K562 (cell line): ENCODE results near the gene IL20. TPM values are rescaled to one million over a fixed set of nuclear protein-coding genes. Genes with fewer than 3 reads are reported as not detected.

Source experiments
- ATF4 ChIP-seq: fragments of 450-650 bp; formaldehyde crosslinking; IDR thresholded peaks from 2 replicates; pipeline ENCODE4 v1.4.0; 2022; ENCODE audit warnings: mild to moderate bottlenecking, moderate library complexity
- CUX1 ChIP-seq: fragments of 200-800 bp; sonication (Bioruptor generic); IDR thresholded peaks from 2 replicates; pipeline ENCODE4 v1.6.1; 2016; ENCODE audit warnings: missing genetic modification characterization, missing compliant biosample characterization
- EP400 ChIP-seq: fragments of 450-650 bp; IDR thresholded peaks from 2 replicates; pipeline ENCODE4 v1.6.1; 2017; ENCODE audit warnings: antibody characterized with exemption, mild to moderate bottlenecking, moderate library complexity
- MCM2 ChIP-seq: fragments of 450-650 bp; IDR thresholded peaks from 2 replicates; pipeline ENCODE4 v1.6.1; 2017; ENCODE audit warnings: low read depth, mild to moderate bottlenecking
- MCM3 ChIP-seq: fragments of 450-650 bp; IDR thresholded peaks from 2 replicates; pipeline ENCODE4 v1.6.1; 2016
- RERE ChIP-seq: sonication (generic); formaldehyde crosslinking; IDR thresholded peaks from 2 replicates; pipeline ENCODE4 v1.8.0; 2023; ENCODE audit warnings: missing genetic modification reagents, mild to moderate bottlenecking, borderline replicate concordance
- SAFB ChIP-seq: fragments of 200-400 bp; formaldehyde crosslinking; IDR thresholded peaks from 2 replicates; pipeline ENCODE4 v1.6.1; 2017; ENCODE audit warnings: low read depth, low read length, borderline replicate concordance
- polyA plus RNA-seq, 8 experiments: library from polyadenylated mRNA; depleted of rRNA in 4 of 8; stranded (reverse) in 5 of 8; unstranded in 3 of 8; fragments of >200 nt; fragmentation: Nextera tagmentation in 2 of 8; fragmentation: Illumina TruSeq in 1 of 8; extraction: Ambion mirVana in 2 of 8; extraction: Trizol in 1 of 8; gene quantifications; 2 replicates each; pipeline versions ENCODE4 v1.2.1 to v1.2.3, GENCODE V29; 2011 to 2014; ENCODE audit warnings: inconsistent platforms in 1 of 8, missing spikeins in 1 of 8
- total RNA-seq, 7 experiments: library from RNA; depleted of rRNA in 6 of 7; stranded (reverse); fragments of >200 nt in 6 of 7; fragmentation: Illumina TruSeq in 2 of 7; extraction: Trizol in 2 of 7; gene quantifications; 2 replicates each; pipeline versions ENCODE4 v1.2.1 to v1.2.3, GENCODE V29; 2011 to 2021; ENCODE audit warnings: low replicate concordance in 1 of 7
- TF ChIP-seq, protein P1 (sequence below): fragments of 450-650 bp; formaldehyde crosslinking; IDR thresholded peaks from 2 replicates; pipeline ENCODE4 v1.4.0; 2020; ENCODE audit warnings: mild to moderate bottlenecking, moderate library complexity

IL20 gene
- total and polyA plus RNA-seq, 9 of the 15 experiments (the other 6 are each of a cell fraction or from before 2014, with no cell fraction given): not detected

- no peak for TF ChIP-seq CUX1 (CRISPR knock-in tag)
- TF ChIP-seq MCM2: no peak
- TF ChIP-seq MCM3: no peak
- no peak for TF ChIP-seq SAFB
- TF ChIP-seq RERE (CRISPR knock-in tag): no peak
- TF ChIP-seq ATF4: 0 out of 2 replicates have a peak, but pooled peaks have one; percentile 31
- TF ChIP-seq, protein P1, sequence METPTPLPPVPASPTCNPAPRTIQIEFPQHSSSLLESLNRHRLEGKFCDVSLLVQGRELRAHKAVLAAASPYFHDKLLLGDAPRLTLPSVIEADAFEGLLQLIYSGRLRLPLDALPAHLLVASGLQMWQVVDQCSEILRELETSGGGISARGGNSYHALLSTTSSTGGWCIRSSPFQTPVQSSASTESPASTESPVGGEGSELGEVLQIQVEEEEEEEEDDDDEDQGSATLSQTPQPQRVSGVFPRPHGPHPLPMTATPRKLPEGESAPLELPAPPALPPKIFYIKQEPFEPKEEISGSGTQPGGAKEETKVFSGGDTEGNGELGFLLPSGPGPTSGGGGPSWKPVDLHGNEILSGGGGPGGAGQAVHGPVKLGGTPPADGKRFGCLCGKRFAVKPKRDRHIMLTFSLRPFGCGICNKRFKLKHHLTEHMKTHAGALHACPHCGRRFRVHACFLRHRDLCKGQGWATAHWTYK (CRISPR knock-in tag): no peak
- TF ChIP-seq EP400: peak; percentile 45
Measured at GRCh38 chr1:206816390-206817287, 48.8 kb upstream of the IL20 start (continued).
